ENCODE data around the gene ZNF423.

The ZNF423 gene

GRCh38 chr16:49491771-49492761 lies 363.8 kb downstream of the ZNF423 start:
- DNase-seq (ENCODE audit: low spot score): peak; percentile 48

GRCh38 chr16:49491106-49491670 lies 364.7 kb downstream of the ZNF423 start:
- DNase-seq (ENCODE audit: low spot score): no peak

GRCh38 chr16:49490321-49490705 lies 365.6 kb downstream of the ZNF423 start:
- no peak for DNase-seq (ENCODE audit: low spot score)

GRCh38 chr16:49489686-49490320 lies 366.1 kb downstream of the ZNF423 start:
- DNase-seq (ENCODE audit: low spot score): no peak

- no peak for DNase-seq (ENCODE audit: low spot score)
Measured at GRCh38 chr16:49488740-49489525, 367.0 kb downstream of the ZNF423 start.

GRCh38 chr16:49488336-49488735 lies 367.6 kb downstream of the ZNF423 start:
- no peak for DNase-seq (ENCODE audit: low spot score)

GRCh38 chr16:49487746-49488145 lies 368.2 kb downstream of the ZNF423 start:
- no peak for DNase-seq (ENCODE audit: low spot score)

GRCh38 chr16:49486400-49486799 lies 369.5 kb downstream of the ZNF423 start:
- no peak for DNase-seq (ENCODE audit: low spot score)

GRCh38 chr16:49485663-49486062 lies 370.2 kb downstream of the ZNF423 start:
- no peak for DNase-seq (ENCODE audit: low spot score)

- no peak for DNase-seq (ENCODE audit: low spot score)
Measured at GRCh38 chr16:49484936-49485335, 371.0 kb downstream of the ZNF423 start.

GRCh38 chr16:49484451-49484849 lies 371.5 kb downstream of the ZNF423 start:
- peak; percentile 64 for DNase-seq (ENCODE audit: low spot score)

GRCh38 chr16:49483651-49484450 lies 372.1 kb downstream of the ZNF423 start:
- DNase-seq (ENCODE audit: low spot score): no peak

- DNase-seq (ENCODE audit: low spot score): no peak
Measured at GRCh38 chr16:49483251-49483650, 372.7 kb downstream of the ZNF423 start.

- DNase-seq (ENCODE audit: low spot score): no peak
Measured at GRCh38 chr16:49482690-49483089, 373.2 kb downstream of the ZNF423 start.

- DNase-seq (ENCODE audit: low spot score): no peak
Measured at GRCh38 chr16:49478616-49479015, 377.3 kb downstream of the ZNF423 start.

- peak; percentile 36 for DNase-seq (ENCODE audit: low spot score)
Measured at GRCh38 chr16:49478107-49478506, 377.8 kb downstream of the ZNF423 start.

GRCh38 chr16:49477250-49477895 lies 378.5 kb downstream of the ZNF423 start:
- DNase-seq (ENCODE audit: low spot score): no peak

- DNase-seq (ENCODE audit: low spot score): no peak
Measured at GRCh38 chr16:49474741-49475140, 381.2 kb downstream of the ZNF423 start.

- DNase-seq (ENCODE audit: low spot score): no peak
Measured at GRCh38 chr16:49473773-49474172, 382.1 kb downstream of the ZNF423 start.

GRCh38 chr16:49473131-49473530 lies 382.8 kb downstream of the ZNF423 start:
- no peak for DNase-seq (ENCODE audit: low spot score)

- DNase-seq (ENCODE audit: low spot score): no peak
Measured at GRCh38 chr16:49472598-49472997, 383.3 kb downstream of the ZNF423 start.
